ENCODE results near the gene LRMDA.

The LRMDA gene

DNA sequence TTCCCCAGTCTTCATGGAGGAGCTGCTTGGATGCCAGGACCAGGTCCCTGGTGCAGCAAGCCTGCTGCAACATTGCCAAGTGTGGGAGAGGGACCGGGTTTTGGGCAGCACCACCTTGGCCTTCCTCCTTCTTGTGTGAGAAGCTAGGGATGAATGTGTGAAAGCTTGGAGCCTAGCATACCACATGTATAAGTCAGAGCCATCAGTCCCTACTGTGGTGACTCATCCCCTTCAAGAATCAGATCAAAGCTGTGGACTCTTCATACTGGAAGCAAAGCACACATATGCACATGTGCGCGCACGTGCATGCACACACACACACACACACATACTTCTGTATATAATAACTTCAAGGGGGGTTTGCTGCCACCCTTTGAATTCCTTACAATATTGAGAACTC, 527.8 kb downstream of the LRMDA start:
- no peaks in the 10 kb centered on the region for H3K27me3 Mint-ChIP-seq
- ATAC-seq: no peak
- no peaks in the 10 kb centered on the region for H3K9me3 Mint-ChIP-seq
- no peak overlapping the region for H3K4me3 Mint-ChIP-seq
- no peak overlapping the region for H3K27ac Mint-ChIP-seq
- no peaks in the 10 kb centered on the region for H3K4me1 Mint-ChIP-seq
- H3K36me3 Mint-ChIP-seq: no peaks in the 10 kb centered on the region

DNA sequence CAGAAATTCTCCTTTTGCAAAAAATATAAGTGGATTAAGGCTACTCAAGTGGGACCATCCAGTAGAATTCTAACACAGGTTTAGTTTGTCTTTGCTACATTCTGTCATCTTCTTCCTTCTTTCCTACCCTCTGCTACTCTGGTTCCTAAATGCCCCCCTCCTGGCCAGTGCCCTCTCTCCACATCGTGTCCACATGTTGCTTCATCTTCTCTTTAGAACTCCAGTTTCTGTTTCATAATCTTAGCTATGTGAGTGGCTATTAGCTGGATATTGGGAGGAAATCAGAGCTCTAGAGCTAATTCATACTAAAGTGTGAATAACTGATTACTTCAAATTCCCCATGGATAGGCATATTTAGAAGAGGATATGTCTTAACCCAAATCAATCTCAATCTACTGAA, 528.5 kb downstream of the LRMDA start:
- no peak overlapping the region for H3K4me3 Mint-ChIP-seq
- no peaks in the 10 kb centered on the region for H3K36me3 Mint-ChIP-seq
- no peaks in the 10 kb centered on the region for H3K27me3 Mint-ChIP-seq
- no peaks in the 10 kb centered on the region for H3K9me3 Mint-ChIP-seq
- no peaks in the 10 kb centered on the region for H3K4me1 Mint-ChIP-seq
- no peak for ATAC-seq
- no peak overlapping the region for H3K27ac Mint-ChIP-seq

DNA sequence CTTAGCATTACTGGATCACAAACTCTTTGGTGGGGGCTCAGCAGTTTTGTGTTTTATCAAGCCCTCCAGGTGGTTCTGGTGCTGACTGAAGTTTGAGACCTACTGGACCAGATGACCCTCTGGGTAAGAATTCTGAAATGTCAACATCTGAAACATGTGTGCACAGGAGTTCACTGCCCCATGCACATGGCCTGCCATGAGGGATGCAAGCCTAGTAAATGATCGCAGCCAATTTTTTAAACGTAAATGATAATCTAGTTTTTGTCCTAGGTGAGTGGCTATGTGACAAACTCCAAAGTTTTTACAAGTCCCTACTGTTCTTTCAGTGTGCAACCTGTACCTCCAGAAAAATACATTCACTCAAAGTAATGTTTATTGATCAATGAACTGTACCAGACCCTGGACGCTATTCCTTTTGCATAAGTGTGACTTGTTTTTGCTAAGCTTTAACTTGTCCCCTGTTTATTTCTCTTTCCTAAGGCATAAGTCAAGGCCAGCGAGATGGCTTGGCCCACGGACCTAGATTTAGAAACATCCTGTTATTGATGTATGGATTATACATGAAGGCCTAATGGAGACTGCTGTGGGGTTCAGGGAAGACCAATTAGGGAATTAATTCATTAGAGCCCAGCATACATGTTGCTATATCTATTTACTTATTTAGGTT, 531.1 kb downstream of the LRMDA start:
- no peaks in the 10 kb centered on the region for H3K27me3 Mint-ChIP-seq

DNA sequence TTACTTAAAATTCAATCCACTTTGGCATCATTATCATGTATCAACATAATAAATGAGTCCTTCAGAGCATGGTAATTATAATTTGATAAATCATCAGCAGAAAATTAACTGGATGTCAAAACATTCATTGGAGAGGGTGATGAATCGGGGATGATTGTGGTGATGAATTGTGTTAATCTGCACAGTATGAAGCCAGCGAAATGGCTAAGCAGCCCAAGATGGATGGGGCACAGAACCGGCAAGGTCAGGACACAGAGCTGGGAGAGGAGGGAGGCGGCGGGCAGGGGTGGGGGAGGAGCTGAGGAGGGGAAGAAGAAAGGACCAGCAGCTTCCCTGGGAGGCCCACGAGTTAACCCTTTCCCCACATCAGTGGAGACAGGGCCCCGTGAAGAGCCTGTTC, 536.1 kb downstream of the LRMDA start:
- no peak overlapping the region for H3K27ac Mint-ChIP-seq
- ATAC-seq: no peak
- H3K27me3 Mint-ChIP-seq: no peaks in the 10 kb centered on the region
- no peaks in the 10 kb centered on the region for H3K36me3 Mint-ChIP-seq
- H3K9me3 Mint-ChIP-seq: no peaks in the 10 kb centered on the region
- H3K4me3 Mint-ChIP-seq: no peak overlapping the region
- no peaks in the 10 kb centered on the region for H3K4me1 Mint-ChIP-seq

More for the DNA sequence above, 531.1 kb downstream of the LRMDA start:
- Mint-ChIP-seq H3K4me1 (no peaks in the 10 kb centered on the region), H3K9me3 (no peaks in the 10 kb centered on the region), H3K36me3 (no peaks in the 10 kb centered on the region), H3K27ac (no peak overlapping the region), H3K4me3 (no peak overlapping the region)
- no peak for ATAC-seq

DNA sequence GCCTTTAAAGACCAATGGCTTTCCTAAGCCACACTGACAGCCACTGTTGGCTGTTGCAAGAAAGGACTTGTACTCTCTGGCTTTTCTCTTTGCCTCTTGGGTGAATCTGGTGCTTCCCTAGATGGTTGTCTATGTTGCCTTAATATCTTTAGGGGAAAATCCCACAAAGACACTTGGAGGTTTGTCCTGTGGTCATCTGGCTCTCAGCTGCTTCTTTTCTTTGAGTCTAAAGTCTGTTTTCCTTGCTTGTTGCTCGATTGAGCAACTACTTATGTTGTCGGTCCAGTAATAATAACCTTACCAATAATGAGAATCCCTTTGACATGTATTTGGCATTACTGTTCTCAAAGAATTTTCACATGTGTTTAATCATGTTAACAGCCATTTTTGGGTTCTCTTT, 537.6 kb downstream of the LRMDA start:
- no peaks in the 10 kb centered on the region for H3K27me3 Mint-ChIP-seq
- no peaks in the 10 kb centered on the region for H3K4me1 Mint-ChIP-seq
- no peak for ATAC-seq
- H3K9me3 Mint-ChIP-seq: no peaks in the 10 kb centered on the region
- no peak overlapping the region for H3K27ac Mint-ChIP-seq
- H3K36me3 Mint-ChIP-seq: no peaks in the 10 kb centered on the region
- no peak overlapping the region for H3K4me3 Mint-ChIP-seq

DNA sequence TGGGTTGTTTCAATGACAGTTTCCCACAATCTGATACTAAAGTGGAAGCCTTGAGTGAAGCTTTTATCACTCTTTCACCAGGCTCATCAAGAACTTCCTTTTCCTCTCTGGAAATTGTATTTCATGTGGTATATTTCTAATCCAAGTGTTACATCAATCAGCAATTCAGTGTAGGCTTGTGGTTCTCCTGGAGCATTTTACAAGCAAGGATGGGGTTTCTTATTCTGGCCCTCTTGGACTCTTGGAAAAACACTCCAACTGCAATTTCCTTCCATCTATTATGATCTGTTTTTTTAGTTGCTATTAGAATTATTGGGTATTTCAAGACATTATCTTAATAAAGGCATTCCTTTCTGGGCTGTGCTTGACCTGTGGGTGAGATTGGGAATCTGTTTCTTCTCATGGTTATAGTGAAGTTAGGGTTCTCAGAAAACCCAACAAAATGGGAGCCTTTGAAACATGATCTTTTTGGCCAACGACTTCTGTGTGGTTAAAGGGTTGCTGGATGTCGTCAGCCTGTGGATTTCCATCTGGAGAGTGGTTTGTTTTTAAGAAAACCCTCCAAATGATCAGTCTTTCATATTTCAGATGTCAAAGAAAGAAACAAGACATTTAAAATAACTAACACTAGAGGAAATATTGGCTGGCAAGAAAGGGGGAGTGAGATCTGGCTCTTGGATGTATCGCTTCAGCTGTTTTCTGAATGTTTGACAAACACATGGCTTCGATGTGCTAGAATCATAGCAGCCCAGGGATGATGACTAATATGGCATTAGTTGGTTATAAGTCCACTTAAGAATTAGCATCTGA, 540.2 kb downstream of the LRMDA start:
- Mint-ChIP-seq H3K36me3 (no peaks in the 10 kb centered on the region), H3K4me1 (no peaks in the 10 kb centered on the region), H3K27me3 (no peaks in the 10 kb centered on the region), H3K9me3 (no peaks in the 10 kb centered on the region), H3K27ac (no peak overlapping the region), H3K4me3 (no peak overlapping the region)
- no peak for ATAC-seq

DNA sequence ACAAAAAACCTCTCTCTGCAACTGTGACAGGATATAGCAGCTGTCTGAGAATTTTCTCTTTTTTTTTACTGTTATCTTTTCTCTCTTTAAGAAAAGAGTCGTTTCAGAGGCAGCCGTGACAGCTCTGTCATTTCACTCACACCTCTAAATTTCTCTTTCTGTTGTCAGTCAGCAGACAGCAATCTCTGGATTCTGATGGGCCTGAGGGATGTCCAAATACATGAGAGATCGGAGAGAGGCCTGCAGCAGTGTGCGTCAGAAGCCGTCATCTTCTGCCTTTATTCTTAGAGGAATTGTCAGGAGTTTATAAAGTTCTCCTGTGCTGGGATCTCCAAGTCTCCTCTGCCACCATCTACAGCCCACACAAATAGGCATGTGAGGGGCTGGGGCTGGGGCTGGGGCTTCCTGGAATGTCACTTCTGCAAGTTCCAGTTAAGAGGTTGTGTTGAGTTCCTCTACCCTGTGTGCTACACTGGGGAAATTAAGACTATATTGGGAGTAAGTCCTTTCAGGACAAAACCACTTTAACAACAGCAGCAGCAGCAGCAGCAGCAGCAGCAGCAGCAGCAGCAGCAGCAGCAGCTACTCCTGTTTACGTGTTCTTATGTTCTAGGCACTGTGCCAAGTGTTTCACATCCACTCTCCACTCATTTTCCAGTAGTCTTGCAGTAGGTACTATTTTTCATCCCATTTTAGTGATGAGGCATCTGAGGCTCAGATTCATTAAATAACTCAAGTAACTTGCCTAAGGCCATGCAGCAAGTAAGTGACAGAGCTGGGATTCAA, 541.3 kb downstream of the LRMDA start:
- Mint-ChIP-seq H3K4me3 (no peak overlapping the region), H3K27ac (no peak overlapping the region), H3K4me1 (no peaks in the 10 kb centered on the region), H3K9me3 (no peaks in the 10 kb centered on the region), H3K36me3 (no peaks in the 10 kb centered on the region), H3K27me3 (no peaks in the 10 kb centered on the region)
- ATAC-seq: no peak

DNA sequence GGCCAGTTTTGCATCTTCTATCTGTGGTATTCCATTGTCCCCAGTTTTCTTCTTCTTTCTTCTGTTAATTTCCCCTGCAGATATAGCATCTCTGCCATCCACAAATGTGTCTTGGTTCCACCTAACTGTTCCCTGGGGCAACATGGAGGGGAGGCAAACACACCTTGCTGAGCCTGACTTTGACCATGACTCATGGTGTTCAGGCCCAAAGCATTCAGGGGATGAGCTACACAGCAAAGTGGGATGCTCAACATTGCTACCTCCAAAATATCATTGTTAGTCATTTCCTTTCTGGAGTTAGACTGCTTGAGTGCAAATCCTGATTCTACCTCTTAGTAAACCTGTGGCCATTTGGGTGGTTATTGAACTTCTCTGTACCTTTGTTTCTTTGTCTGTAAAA, 542.7 kb downstream of the LRMDA start:
- Mint-ChIP-seq H3K27me3 (no peaks in the 10 kb centered on the region), H3K27ac (no peak overlapping the region), H3K4me1 (no peaks in the 10 kb centered on the region), H3K9me3 (no peaks in the 10 kb centered on the region), H3K36me3 (no peaks in the 10 kb centered on the region), H3K4me3 (no peak overlapping the region)
- no peak for ATAC-seq

DNA sequence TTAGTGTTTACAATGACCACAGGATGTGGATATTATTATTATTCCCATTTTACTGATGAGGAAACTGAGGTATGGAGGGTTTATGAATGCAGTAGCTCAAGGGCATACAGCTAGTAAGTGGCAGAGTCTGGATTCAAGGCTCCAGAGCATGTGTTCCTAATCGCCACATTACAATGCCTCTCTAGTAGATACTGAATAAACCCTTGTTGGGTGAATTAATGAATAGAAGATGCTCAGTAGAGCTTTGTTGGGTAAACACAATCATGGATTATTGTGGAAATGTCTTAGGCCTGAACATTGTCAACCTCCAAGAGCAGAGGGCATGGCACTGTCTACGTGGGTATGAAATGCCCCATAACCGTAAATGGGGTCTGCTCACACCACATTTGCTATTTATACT, 545.3 kb downstream of the LRMDA start:
- Mint-ChIP-seq H3K27ac (no peak overlapping the region), H3K9me3 (no peaks in the 10 kb centered on the region), H3K4me1 (no peaks in the 10 kb centered on the region), H3K4me3 (no peak overlapping the region), H3K36me3 (no peaks in the 10 kb centered on the region), H3K27me3 (no peaks in the 10 kb centered on the region)
- no peak for ATAC-seq

DNA sequence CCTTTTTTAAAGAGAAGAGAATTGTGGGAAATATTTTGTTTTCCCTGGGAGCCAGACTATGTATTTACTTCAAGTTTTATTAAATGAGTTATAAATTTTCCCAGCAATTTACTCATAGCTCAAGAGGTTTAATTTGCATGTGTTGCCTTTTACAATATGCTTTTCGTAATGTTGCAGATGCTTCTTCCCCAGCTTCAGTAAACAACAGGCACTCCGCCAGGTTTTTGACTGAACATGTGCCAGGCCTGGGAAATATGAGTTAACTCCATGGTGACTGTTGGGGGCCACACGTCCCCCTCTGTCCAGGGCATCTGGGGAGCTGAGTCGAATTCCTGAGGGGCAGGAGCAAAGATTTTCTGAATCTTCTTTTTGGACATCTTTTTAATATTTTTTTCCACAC, 545.7 kb downstream of the LRMDA start:
- Mint-ChIP-seq H3K27ac (no peak overlapping the region), H3K36me3 (no peaks in the 10 kb centered on the region), H3K27me3 (no peaks in the 10 kb centered on the region), H3K4me3 (no peak overlapping the region), H3K4me1 (no peaks in the 10 kb centered on the region), H3K9me3 (no peaks in the 10 kb centered on the region)
- ATAC-seq: no peak

DNA sequence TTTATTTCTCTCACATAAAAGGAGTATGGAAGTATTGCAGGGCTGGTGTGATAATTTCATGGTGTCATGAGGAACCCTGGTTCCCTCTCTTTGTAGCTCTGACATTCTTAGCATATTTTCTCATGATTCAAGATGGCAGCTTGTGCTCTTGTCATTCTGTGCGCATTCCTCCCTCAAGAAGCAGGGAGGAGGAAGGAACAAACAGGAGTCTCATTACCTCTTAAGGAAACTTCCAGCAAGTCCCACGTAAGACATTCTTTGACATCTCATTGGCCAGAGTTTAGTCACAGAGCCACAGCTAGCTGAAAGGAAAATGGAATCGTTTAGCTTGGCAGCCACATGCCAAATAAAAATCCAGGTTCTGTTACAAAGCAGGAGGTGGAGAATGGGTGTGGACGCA, 546.8 kb downstream of the LRMDA start:
- Mint-ChIP-seq H3K27ac (no peak overlapping the region), H3K27me3 (no peaks in the 10 kb centered on the region), H3K4me3 (no peak overlapping the region), H3K4me1 (no peaks in the 10 kb centered on the region), H3K36me3 (no peaks in the 10 kb centered on the region), H3K9me3 (no peaks in the 10 kb centered on the region)
- no peak for ATAC-seq

DNA sequence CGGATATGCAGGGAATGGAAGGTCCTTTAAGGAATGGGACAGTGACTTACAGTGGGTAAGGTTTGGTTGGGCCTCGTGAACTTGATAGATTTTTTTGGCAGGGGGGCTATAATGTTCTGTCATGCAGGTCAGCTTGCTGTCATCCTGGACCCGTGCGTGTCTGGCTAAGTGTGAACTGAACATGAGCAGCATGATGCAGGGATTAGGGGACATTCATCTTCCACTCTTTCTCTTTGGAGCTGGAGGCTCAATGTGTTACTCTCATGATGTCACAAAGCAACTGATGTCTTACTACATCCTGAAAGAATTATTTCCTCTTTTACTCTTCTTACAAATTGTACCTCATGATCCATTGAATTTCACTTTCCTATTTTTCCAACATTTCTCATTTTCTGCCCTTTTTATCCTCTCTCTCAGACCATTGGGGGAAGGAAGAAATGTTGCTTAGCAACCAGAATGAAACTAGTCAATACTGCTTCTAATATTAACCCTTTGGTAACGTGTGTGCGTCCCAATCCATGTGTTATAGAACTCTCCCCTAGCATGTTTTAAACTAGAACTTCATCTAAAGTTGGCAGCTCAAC, 549.1 kb downstream of the LRMDA start:
- H3K27me3 Mint-ChIP-seq: no peaks in the 10 kb centered on the region
- H3K4me1 Mint-ChIP-seq: no peaks in the 10 kb centered on the region
- no peak overlapping the region for H3K27ac Mint-ChIP-seq
- ATAC-seq: no peak
- no peaks in the 10 kb centered on the region for H3K9me3 Mint-ChIP-seq
- no peaks in the 10 kb centered on the region for H3K36me3 Mint-ChIP-seq
- no peak overlapping the region for H3K4me3 Mint-ChIP-seq

DNA sequence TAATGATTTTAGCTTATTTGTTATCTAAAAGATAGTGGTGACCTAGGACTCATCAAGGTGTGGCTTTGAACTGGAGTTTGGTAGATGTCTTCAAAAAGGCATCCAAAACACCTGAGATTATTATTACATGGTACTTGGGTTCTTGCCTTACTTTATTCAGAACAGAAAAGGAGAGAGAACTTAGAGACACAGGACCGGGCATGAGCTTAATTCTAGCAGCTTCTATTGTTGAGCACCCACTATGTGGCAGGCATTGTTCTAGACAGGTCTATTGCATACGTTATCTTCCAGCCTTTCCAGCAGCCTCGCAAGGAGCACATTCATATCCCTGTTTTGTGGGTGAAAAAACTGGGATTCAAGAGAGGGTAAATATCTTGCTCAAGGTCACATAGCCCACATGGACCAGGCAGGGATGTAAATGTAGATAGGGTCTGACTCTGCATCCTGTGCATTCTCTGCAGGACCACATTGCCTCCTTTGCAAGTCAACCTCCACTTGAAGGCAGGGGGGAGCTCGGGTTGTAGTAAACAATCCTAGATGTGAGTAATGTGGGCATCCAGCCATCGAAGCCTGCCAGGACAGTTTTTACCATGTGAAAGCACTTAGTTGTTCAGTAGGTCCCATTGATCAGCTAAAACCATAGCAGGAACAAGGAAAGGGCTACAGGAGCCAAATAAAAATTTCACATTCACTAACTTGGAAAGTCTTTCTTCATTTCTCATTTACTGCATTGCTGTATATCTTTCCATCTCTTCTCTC, 551.4 kb downstream of the LRMDA start:
- Mint-ChIP-seq H3K27ac (no peak overlapping the region), H3K4me3 (no peak overlapping the region), H3K36me3 (no peaks in the 10 kb centered on the region), H3K27me3 (no peaks in the 10 kb centered on the region), H3K9me3 (no peaks in the 10 kb centered on the region), H3K4me1 (no peaks in the 10 kb centered on the region)
- ATAC-seq: no peak

DNA sequence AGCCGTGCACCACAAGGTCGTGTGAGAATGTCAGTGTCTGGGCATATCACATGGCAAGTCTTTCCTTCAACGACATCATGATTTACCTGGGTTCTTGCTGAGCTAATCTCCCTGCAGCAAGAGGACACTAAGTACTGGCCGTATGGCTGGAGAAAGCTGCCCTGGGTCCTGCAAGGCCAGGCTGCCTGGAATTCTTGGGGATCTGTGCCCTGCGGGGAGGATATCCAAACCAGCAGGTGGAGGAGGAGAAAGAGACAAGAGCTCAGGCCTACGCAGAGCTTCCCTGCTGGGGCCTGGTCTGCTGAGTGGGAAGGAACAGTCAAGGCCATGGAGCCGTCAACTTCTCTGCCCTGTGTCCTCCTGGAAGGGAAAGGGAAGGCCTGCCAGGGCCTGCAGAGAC, 552.6 kb downstream of the LRMDA start:
- Mint-ChIP-seq H3K9me3 (no peaks in the 10 kb centered on the region), H3K27me3 (no peaks in the 10 kb centered on the region), H3K4me3 (no peak overlapping the region), H3K27ac (no peak overlapping the region), H3K4me1 (no peaks in the 10 kb centered on the region), H3K36me3 (no peaks in the 10 kb centered on the region)
- no peak for ATAC-seq

DNA sequence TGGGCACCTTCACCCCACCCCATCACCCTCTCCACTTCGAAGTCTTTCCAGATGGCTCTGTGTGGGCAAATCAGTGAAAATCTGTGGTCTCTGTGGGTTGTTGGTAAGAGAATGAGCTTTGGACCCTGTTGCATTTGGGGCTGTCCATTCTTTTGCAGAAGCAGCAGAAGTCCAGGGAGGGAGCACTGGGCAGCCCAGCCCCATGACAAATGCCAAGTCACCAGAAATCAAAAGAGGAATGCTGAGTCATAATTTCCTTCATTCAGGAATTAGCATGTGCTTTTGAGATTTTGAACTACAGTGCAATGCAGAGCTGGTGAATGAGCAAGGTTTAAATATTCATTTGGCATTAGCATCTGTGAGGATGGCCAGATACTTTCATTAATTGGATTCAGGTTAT, 556.2 kb downstream of the LRMDA start:
- Mint-ChIP-seq H3K27ac (no peak overlapping the region), H3K36me3 (no peaks in the 10 kb centered on the region), H3K9me3 (no peaks in the 10 kb centered on the region), H3K4me1 (no peaks in the 10 kb centered on the region), H3K4me3 (no peak overlapping the region), H3K27me3 (no peaks in the 10 kb centered on the region)
- ATAC-seq: no peak

All from stimulated activated memory B cell treated with anti-CD40 and anti-IgM and Interleukin-4, amounts not matched to agents 10 μg/mL and 1 μg/mL and 100 μg/mL, for 72 hours (primary cell).